Stimulated activated naive CD8-positive, alpha-beta T cell treated with anti-CD3 and anti-CD28 coated beads, Interleukin-15, amount 100 ng/mL, for 72 hours (primary cell): ENCODE results near the gene SLC7A14.
A peak's percentile ranks its signal among the peaks of the same experiment; 100 is the strongest.

ENCODE experiments used
- ATAC-seq: fragments of 150-1000 bp; cut with Tn5 transposase; 2 replicates; pipeline ENCODE4 v1.10.0; 2021; ENCODE audit warnings: mild to moderate bottlenecking, moderate library complexity
- DNase-seq, 2 donors: peaks; one replicate each; pipeline ENCODE4 v3.0.0; 2021 to 2022
- H3K27ac Mint-ChIP-seq, 2 donors: one replicate each; pipeline ENCODE4 v1.8.0; 2022; ENCODE audit warnings: mild to moderate bottlenecking in 2 of 2, mixed read lengths in 2 of 2, moderate library complexity in 2 of 2
- H3K27me3 Mint-ChIP-seq: one replicate; pipeline ENCODE4 v1.8.0; 2022; ENCODE audit warnings: mixed read lengths
- H3K4me1 Mint-ChIP-seq: one replicate; pipeline ENCODE4 v1.8.0; 2022; ENCODE audit warnings: mild to moderate bottlenecking, mixed read lengths
- H3K4me3 Mint-ChIP-seq, 2 donors: one replicate each; pipeline ENCODE4 v1.8.0; 2022; ENCODE audit warnings: mild to moderate bottlenecking in 2 of 2, mixed read lengths in 2 of 2, moderate library complexity in 1 of 2
- H3K9me3 Mint-ChIP-seq, 2 donors: one replicate each; pipeline ENCODE4 v1.8.0; 2022; ENCODE audit warnings: mixed read lengths in 2 of 2

Gene SLC7A14

GRCh38 chr3:170564664-170565063 is 21.2 kb downstream of the SLC7A14 start:
- Mint-ChIP-seq H3K27me3 (peaks cover 8% of the 10 kb centered on the region), H3K9me3 (no peaks in the 10 kb centered on the region), H3K4me1 (peaks cover 20% of the 10 kb centered on the region), H3K27ac (no peak overlapping the region), H3K4me3 (no peak overlapping the region)
- no peak for DNase-seq
- no peak for ATAC-seq

GRCh38 chr3:170563712-170564423 is 22.0 kb downstream of the SLC7A14 start:
- Mint-ChIP-seq H3K4me3 (no peak overlapping the region), H3K27ac (no peak overlapping the region)

GRCh38 chr3:170562080-170562479 is 23.8 kb downstream of the SLC7A14 start:
- ATAC-seq (no peak), DNase-seq (no peak)
- H3K27me3 Mint-ChIP-seq, result peaks cover 27% of the 10 kb centered on the region
- H3K9me3 Mint-ChIP-seq, result no peaks in the 10 kb centered on the region
- H3K4me1 Mint-ChIP-seq, result peaks cover 20% of the 10 kb centered on the region
- no peak overlapping the region for H3K27ac Mint-ChIP-seq
- no peak overlapping the region for H3K4me3 Mint-ChIP-seq

More at GRCh38 chr3:170563712-170564423, 22.0 kb downstream of the SLC7A14 start:
- H3K27me3 Mint-ChIP-seq, result peaks cover 10% of the 10 kb centered on the region
- H3K9me3 Mint-ChIP-seq, result no peaks in the 10 kb centered on the region
- DNase-seq, result no peak
- ATAC-seq, result peak; percentile 74
- H3K4me1 Mint-ChIP-seq, result peaks cover 20% of the 10 kb centered on the region

- no peak overlapping the region for H3K27ac Mint-ChIP-seq
- ATAC-seq, result peak; percentile 65
- H3K9me3 Mint-ChIP-seq, result no peaks in the 10 kb centered on the region
These were observed 25.0 kb downstream of the SLC7A14 start for GRCh38 chr3:170560717-170561382.

GRCh38 chr3:170560296-170560695 is 25.6 kb downstream of the SLC7A14 start:
- Mint-ChIP-seq H3K27me3 (peaks cover 33% of the 10 kb centered on the region), H3K4me3 (no peak overlapping the region), H3K27ac (no peak overlapping the region), H3K4me1 (peaks cover 20% of the 10 kb centered on the region), H3K9me3 (no peaks in the 10 kb centered on the region)
- no peak for ATAC-seq
- no peak for DNase-seq

More at GRCh38 chr3:170560717-170561382, 25.0 kb downstream of the SLC7A14 start:
- H3K27me3 Mint-ChIP-seq, result peaks cover 32% of the 10 kb centered on the region
- peaks cover 20% of the 10 kb centered on the region for H3K4me1 Mint-ChIP-seq
- H3K4me3 Mint-ChIP-seq, result no peak overlapping the region
- no peak for DNase-seq

- ATAC-seq, result no peak
- Mint-ChIP-seq H3K9me3 (no peaks in the 10 kb centered on the region), H3K27ac (no peak overlapping the region), H3K27me3 (peaks cover 44% of the 10 kb centered on the region), H3K4me1 (peaks cover 7% of the 10 kb centered on the region), H3K4me3 (no peak overlapping the region)
- DNase-seq, result no peak
These were observed 27.4 kb downstream of the SLC7A14 start for GRCh38 chr3:170558427-170558826.

- DNase-seq (no peak), ATAC-seq (no peak)
- Mint-ChIP-seq H3K27me3 (peaks cover 54% of the 10 kb centered on the region), H3K27ac (no peak overlapping the region), H3K9me3 (no peaks in the 10 kb centered on the region), H3K4me3 (no peak overlapping the region), H3K4me1 (no peaks in the 10 kb centered on the region)
These were observed 30.5 kb downstream of the SLC7A14 start for GRCh38 chr3:170555329-170555728.

- H3K4me3 Mint-ChIP-seq, result no peak overlapping the region
- no peak for ATAC-seq
- no peak overlapping the region for H3K27ac Mint-ChIP-seq
- H3K4me1 Mint-ChIP-seq, result no peaks in the 10 kb centered on the region
- no peaks in the 10 kb centered on the region for H3K9me3 Mint-ChIP-seq
- DNase-seq, result no peak
- peaks cover 46% of the 10 kb centered on the region for H3K27me3 Mint-ChIP-seq
These were observed 31.8 kb downstream of the SLC7A14 start for GRCh38 chr3:170553788-170554757.

GRCh38 chr3:170551252-170551651 is 34.6 kb downstream of the SLC7A14 start:
- DNase-seq (no peak), ATAC-seq (no peak)
- Mint-ChIP-seq H3K27me3 (peaks cover 37% of the 10 kb centered on the region), H3K4me3 (no peak overlapping the region), H3K27ac (no peak overlapping the region), H3K9me3 (no peaks in the 10 kb centered on the region), H3K4me1 (no peaks in the 10 kb centered on the region)

- Mint-ChIP-seq H3K27ac (no peak overlapping the region), H3K4me1 (no peaks in the 10 kb centered on the region), H3K9me3 (no peaks in the 10 kb centered on the region), H3K4me3 (no peak overlapping the region), H3K27me3 (peaks cover 53% of the 10 kb centered on the region)
- DNase-seq (no peak), ATAC-seq (no peak)
These were observed 43.2 kb downstream of the SLC7A14 start for GRCh38 chr3:170542704-170543103.

GRCh38 chr3:170539897-170540296 is 46.0 kb downstream of the SLC7A14 start:
- H3K9me3 Mint-ChIP-seq, result no peaks in the 10 kb centered on the region
- H3K27ac Mint-ChIP-seq, result no peak overlapping the region
- peaks cover 40% of the 10 kb centered on the region for H3K27me3 Mint-ChIP-seq
- ATAC-seq (no peak), DNase-seq (no peak)
- H3K4me3 Mint-ChIP-seq, result no peak overlapping the region
- H3K4me1 Mint-ChIP-seq, result no peaks in the 10 kb centered on the region

GRCh38 chr3:170536712-170537111 is 49.2 kb downstream of the SLC7A14 start:
- H3K4me1 Mint-ChIP-seq, result no peaks in the 10 kb centered on the region
- no peak overlapping the region for H3K4me3 Mint-ChIP-seq
- H3K27ac Mint-ChIP-seq, result no peak overlapping the region
- peaks cover 27% of the 10 kb centered on the region for H3K27me3 Mint-ChIP-seq
- H3K9me3 Mint-ChIP-seq, result no peaks in the 10 kb centered on the region
- ATAC-seq, result no peak
- no peak for DNase-seq

GRCh38 chr3:170534227-170534626 is 51.6 kb downstream of the SLC7A14 start:
- H3K9me3 Mint-ChIP-seq, result no peaks in the 10 kb centered on the region
- no peaks in the 10 kb centered on the region for H3K4me1 Mint-ChIP-seq

GRCh38 chr3:170532573-170532972 is 53.3 kb downstream of the SLC7A14 start:
- no peak overlapping the region for H3K4me3 Mint-ChIP-seq
- ATAC-seq (no peak), DNase-seq (no peak)
- no peaks in the 10 kb centered on the region for H3K9me3 Mint-ChIP-seq
- no peak overlapping the region for H3K27ac Mint-ChIP-seq
- H3K27me3 Mint-ChIP-seq, result peaks cover 22% of the 10 kb centered on the region
- no peaks in the 10 kb centered on the region for H3K4me1 Mint-ChIP-seq

More at GRCh38 chr3:170534227-170534626, 51.6 kb downstream of the SLC7A14 start:
- DNase-seq, result no peak
- ATAC-seq, result no peak
- H3K4me3 Mint-ChIP-seq, result no peak overlapping the region
- peaks cover 33% of the 10 kb centered on the region for H3K27me3 Mint-ChIP-seq
- H3K27ac Mint-ChIP-seq, result no peak overlapping the region

GRCh38 chr3:170531657-170532335 is 54.1 kb downstream of the SLC7A14 start:
- H3K9me3 Mint-ChIP-seq, result no peaks in the 10 kb centered on the region
- ATAC-seq, result no peak
- H3K4me1 Mint-ChIP-seq, result no peaks in the 10 kb centered on the region
- H3K27me3 Mint-ChIP-seq, result peaks cover 22% of the 10 kb centered on the region
- DNase-seq, result no peak
- H3K4me3 Mint-ChIP-seq, result no peak overlapping the region
- no peak overlapping the region for H3K27ac Mint-ChIP-seq
